GM19099 (cell line): ENCODE results near the gene ZSWIM7.

ENCODE experiments used
- POLR2A ChIP-seq: IDR thresholded peaks from 3 replicates; pipeline ENCODE4 v1.6.1; 2011; ENCODE audit warnings: low read depth; ENCODE audit not compliant: insufficient read length; ENCODE audit errors: extremely low read depth

The ZSWIM7 gene

DNA sequence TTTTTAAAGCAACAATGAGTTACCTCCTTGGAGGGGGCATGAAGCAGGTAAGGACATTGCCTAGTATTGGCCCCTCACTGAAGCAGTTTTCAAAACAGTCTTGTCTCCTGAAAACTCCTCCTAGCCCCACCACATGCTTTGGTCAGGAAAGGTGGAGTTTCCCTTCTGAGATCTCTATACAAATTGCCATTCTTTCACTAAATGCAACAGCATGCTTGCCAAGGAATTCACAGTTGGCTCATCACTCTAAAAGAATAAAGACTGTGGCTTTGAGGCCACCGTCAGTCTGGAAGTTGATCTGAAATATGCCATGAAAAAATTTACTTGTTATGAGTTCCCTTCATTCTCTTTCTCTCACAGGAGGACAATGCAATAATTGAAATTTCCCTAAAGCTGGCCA is 4.3 kb upstream of the ZSWIM7 start:
- no peak for TF ChIP-seq POLR2A

DNA sequence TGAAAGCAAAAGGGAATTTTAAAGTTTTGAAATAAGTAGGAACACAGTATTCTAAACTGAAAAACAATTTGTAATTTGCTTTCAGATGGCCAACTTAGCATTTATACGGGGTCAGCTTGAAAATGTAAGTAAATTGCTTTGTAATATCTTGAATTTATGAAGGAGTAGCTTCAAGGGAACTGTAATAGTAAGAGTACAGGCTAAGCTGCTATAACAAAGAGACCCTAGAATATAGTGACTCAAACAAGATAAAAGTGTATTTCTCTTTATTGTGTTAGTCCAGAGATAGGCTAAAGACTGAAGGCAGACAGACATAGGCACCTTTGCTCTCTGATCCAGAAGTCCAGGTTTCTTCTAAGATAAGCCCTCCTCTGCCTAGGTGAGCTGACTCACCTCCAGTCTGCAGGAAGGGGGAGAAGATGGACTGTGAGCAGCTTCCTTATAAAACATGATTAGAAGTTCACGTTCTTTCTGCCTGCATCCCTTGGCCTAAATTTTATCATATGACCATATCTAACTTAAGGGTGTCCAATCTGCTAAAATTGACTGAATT is 3.3 kb upstream of the ZSWIM7 start:
- TF ChIP-seq POLR2A = no peak

DNA sequence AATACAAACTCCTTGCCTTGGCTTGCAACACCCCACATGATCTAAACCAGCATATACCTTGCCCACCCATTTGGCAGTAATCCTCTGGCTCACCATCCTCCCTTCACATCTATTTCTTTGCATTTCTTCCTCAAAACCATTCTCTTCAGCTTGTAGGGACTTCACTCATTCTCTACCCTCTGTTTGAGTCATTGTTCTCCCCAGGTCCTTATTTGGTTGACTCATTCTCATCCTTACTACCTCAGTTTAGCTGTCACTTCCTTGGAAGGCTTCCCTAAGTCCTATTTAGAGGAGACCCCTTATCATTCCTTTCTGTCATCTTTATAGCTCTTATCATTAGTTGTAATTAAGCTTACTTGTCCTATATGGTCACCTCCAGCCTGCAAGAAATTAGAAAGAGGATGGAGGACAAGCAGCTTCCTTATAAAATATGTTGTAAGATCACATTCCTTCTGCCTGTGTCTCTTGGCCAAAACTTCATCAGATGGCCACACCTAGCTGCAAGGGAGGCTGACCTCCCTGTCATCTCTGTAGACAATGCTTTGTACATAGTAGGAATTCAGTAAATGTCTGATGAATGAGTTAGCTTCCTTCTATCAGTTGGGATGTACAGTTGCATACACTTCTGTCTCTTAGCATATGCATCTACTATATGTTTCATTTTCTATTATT is 1.9 kb upstream of the ZSWIM7 start:
- no peak for TF ChIP-seq POLR2A

DNA sequence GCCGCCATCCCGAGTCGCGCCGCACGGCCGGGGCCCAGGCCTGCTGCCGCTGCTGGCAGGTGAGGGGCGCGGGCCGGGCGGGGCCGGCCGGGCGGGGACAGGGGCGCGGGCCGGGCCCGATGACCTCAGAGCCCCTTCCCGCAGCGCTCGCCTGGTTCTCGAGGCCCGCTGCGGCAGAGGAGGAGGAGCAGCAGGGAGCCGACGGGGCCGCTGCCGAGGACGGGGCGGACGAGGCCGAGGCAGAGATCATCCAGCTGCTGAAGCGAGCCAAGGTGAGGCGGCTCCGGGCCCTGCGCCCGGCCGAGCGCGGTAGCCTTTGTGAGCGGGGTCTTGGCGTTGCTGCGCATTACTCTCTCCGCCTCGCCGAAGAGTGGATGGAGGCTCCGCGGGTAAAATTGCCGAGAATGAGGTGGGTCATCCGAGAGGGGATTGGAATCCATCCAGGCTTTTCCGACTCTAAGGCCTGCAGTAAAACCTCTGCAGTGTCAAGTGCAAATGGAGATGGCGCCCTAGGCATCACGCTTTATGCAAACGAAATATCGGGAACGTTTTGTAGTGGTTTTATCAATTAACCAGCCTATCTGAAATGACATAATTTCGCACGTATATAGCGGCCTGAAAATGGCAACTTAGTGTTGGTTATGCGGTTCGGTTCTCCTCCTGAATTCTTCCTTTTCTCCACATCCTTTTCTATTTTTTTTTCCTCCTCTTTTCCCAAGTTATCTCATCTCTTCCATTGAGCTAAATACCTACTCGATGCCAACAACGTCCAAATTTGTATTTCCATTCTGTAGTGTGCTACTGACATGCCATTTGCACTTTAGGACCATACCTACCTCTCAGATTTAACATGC is 697 bp upstream of the ZSWIM7 start:
- TF ChIP-seq POLR2A = no peak

DNA sequence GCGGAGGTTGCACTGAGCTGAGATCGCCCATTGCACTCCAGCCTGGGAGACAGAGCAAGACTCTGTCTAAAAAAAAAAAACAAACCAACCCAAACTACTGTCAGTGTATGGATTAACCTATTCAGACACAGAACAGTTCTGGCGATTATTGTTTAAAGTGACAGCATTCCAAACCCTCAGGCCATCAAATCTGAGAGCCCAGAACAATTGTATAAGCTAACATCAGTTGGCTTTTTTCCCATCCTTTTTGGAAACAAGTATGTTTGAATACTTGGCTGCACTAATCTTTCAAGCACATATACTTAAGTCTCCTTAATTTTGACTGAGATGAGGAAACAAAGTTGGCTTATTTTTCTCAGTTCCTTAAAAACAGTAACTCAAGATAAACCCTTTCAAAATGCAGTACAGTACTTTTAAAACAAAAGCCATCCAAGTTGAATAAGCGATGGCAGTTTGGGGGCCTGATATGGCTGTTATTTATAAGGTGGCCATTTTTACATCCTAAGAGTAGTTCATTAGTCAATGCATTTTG is 1.4 kb downstream of the ZSWIM7 start:
- no peak for TF ChIP-seq POLR2A

DNA sequence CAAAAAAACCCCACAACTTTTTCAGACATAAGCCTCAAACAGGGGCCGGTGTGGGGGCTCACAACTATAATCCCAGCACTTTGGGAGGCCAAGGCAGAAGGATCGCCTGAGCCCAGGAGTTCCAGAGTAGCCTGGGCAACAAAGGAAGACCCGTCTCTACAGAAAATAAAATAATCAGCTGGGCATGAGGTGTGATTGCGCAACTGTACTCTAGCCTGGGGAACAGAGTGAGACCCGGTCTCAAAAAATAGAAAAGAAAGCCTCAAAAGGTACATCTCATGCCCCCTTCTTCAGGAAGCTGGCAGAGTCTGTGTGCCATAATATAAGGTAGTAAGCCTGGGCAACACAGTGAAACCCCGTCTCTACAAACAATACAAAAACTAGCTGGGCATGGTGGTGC is 3.2 kb downstream of the ZSWIM7 start:
- no peak for TF ChIP-seq POLR2A

DNA sequence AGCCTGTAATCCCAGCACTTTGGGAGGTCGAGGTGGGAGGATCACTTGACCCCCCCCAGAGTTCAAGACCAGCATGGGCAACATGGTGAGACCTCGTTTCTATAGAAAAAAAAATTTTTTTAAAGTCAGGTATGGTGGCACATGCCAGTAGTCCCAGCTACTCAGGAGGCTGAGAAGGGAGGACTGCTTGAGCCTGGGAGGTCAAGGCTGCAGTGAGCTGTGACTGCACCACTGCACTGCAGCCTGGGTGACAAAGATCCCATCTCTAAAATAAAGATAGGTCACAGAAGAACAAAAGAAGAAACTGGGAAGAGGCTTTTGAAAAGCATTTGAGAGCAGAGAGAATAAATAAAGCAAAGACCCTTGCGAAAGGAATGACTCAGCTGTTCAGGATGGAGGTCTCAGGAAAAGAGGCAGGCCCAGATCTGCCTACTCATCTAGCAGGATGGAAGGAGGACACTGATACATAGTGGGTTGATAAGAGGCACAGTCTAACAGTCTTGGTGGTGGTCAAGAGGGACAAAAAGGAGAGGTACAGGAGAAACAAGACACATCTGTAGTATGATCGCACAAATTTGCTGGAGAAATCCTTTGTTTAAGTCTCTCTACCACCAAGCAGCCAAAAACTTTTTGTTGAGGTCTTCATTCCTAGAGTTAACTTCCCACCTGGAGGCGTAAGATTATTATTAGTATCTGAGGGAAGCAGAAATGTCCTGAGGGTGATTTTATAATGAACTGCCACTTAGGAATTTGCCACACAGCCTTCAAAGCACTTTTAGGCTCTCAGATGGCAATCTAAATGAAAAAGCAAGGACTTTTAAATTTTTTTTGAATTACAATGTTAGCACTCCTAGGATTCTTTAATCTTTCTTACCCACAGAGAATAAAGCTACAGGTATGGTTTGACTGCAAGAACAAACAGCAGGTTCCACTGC is 17.6 kb downstream of the ZSWIM7 start:
- TF ChIP-seq POLR2A = no peak

DNA sequence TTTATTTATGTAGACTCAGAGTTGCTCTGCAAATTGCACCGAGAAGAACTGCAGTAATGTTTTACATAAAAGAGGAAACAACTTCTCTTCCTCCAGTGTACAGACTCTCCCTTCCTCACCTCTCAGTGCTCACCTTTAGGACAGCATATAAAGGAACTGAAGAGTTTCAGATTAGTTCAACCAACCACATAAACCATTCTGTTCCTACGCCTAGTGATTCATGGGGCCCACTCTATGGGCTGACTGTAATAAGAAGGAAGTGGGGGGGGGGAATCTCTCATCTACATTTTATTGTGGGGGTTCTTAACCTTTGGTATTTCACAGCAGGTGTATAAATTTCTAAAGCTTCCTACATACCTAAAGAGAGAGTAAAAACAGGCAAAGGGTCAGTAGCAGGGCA is 18.3 kb downstream of the ZSWIM7 start:
- no peak for TF ChIP-seq POLR2A

DNA sequence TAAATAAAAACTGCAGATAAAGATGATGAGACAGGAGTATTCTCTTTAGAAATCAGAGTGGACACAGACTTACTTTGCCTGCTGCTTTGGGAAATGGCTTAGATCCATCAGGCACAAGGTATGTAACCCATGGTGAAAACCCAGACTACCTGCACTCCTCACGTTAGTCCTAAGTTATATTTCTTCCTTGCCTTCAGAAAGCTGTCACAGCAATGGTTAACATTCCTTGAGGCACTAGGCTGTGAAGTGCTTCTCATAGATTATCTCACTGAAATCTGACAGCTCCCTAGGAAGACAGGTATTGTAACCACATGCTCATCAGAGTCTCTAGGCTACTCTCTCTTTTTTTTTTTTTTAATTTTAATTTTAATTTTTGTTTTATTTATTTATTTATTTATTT is 20.9 kb downstream of the ZSWIM7 start:
- TF ChIP-seq POLR2A = no peak

DNA sequence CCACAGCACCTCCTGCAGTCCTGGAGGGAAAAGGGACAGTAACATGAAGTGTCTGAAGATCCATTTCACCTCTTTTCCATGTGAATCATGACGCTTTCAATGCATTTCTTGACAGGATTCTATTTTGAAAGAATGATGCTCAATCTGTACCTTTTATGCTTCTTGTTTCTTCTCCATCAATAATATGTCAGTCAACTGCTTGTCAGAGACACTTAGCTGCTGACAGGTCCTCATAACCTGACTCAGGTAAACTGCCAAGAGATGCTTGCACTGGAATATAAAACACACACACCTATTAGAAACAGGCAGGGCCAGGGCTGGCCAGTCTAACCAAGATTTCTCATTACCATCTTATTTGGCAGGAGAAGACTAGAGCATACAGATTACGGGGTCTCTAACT is 21.6 kb downstream of the ZSWIM7 start:
- TF ChIP-seq POLR2A = no peak

DNA sequence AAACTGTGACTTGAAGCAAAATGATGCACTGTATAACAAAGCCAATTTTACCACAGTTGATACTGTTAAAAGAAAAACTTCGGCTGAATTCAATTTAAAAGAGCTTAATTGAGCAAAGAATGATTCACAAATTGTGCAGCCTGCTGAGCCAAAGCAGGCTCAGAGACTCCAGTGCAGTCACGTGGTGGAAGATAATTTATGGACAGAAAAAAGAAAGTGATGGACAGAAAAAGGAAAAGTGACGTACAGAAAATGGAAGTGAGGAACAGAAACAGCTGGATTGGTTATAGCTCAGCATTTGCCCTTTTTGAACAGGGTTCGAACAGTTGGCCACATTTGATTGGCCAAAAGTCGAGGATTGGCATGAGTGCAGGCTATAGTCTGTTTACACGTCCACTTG is 25.7 kb downstream of the ZSWIM7 start:
- TF ChIP-seq POLR2A = no peak

DNA sequence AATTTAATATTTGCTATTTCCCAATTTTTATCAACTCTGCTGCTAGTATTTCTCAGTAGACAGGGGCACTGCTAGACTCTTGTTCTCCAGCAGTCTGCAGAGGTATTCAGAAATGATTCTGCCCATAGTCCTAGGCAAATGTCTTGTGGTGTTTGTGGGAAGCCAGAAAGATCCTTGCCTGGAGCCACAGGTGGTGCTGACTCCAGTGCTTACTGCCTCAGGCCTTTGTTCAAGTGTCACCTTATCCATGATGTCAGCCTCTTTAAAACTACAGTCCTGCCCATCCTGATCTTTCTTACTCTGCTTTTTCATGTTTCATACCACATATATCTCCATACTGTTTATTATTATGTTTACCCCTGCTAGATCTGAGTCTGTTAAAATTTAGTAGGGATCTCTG is 26.5 kb downstream of the ZSWIM7 start:
- TF ChIP-seq POLR2A = no peak

DNA sequence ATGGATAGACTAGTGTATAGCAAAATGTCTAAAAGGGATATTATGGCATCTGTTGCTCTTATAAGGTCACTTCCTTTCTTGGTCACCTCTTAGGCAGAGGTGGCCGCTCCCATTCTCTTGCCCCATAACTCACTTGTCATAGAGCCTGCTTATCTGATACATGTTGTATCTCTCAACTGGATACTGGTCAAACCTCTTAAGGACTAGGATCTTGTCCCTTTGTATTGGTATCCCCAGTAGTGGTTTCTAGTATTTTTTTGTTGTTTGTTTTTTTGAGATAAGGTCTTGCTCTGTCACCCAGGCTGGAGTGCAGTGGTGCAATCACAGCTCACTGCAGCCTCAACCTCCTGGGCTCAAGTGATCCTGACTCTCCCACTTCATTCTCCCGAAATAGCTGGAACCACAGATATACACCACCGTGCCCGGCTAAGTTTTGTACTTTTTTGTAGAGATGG is 27.0 kb downstream of the ZSWIM7 start:
- no peak for TF ChIP-seq POLR2A

DNA sequence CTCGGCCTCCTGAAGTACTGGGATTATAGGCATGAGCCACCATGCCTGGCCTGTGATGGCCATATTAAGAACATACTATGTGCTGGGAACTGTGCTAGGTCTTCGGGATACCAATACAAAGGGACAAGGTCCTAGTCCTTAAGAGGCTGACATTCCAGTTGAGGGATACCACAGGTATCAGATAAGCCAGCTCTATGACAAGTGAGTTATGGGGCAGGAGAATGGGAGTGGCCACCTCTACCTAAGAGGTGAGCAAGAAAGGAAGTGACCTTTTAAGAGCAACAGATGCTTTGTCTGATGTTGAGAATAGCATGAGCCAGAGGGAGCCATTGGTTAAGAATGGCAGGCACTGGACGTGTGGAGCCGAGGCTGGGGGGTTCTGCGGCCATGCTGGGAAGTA is 27.6 kb downstream of the ZSWIM7 start:
- TF ChIP-seq POLR2A = no peak
